Measurements from ENCODE around the gene RTCA. TPM values are rescaled to one million over a fixed set of nuclear protein-coding genes. Genes with fewer than 3 reads are reported as not detected.
"Not testable (repeated sequence)": the region's sequence is repeated elsewhere in the genome, so short reads cannot be mapped to it uniquely, and the experiment has no call there.

Gene RTCA
- total RNA-seq, 1 donor from 2014 or later = 69.7 TPM

DNA sequence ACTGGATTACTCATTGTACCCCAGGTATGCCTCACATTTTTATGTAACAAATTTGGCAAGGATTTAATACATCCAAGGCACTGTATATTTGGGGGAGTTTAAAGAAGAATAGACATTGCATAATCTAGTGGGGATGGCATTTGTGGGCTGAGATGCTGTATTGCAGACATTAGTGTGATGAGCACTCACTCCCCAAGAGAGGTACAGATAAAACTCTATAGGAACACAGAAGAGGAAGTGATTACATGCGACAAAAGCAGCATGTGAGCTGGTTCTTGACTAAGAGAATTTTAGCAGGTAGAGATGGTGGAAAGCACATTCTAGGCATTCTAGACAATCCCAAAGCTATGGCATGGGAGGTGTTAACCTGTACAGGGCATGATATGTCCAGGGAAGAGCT is 62.1 kb downstream of the RTCA start:
- DNase-seq (ENCODE audit: low spot score) = no peak
- H3K9ac ChIP-seq = no peak overlapping the region
- no peaks in the 10 kb centered on the region for H4K20me1 ChIP-seq (ENCODE audit: low read depth)
- no peak for TF ChIP-seq EZH2phosphoT487 (IDR thresholded peaks at IDR 0.05)
- TF ChIP-seq EZH2 (IDR thresholded peaks at IDR 0.05) = no peak
- TF ChIP-seq, protein P1, sequence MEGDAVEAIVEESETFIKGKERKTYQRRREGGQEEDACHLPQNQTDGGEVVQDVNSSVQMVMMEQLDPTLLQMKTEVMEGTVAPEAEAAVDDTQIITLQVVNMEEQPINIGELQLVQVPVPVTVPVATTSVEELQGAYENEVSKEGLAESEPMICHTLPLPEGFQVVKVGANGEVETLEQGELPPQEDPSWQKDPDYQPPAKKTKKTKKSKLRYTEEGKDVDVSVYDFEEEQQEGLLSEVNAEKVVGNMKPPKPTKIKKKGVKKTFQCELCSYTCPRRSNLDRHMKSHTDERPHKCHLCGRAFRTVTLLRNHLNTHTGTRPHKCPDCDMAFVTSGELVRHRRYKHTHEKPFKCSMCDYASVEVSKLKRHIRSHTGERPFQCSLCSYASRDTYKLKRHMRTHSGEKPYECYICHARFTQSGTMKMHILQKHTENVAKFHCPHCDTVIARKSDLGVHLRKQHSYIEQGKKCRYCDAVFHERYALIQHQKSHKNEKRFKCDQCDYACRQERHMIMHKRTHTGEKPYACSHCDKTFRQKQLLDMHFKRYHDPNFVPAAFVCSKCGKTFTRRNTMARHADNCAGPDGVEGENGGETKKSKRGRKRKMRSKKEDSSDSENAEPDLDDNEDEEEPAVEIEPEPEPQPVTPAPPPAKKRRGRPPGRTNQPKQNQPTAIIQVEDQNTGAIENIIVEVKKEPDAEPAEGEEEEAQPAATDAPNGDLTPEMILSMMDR (IDR thresholded peaks at IDR 0.05) = no peak
- no peak overlapping the region for H3K4me3 ChIP-seq
- no peaks in the 10 kb centered on the region for H3F3A ChIP-seq (ENCODE audit: low read depth)
- Mint-ChIP-seq H3K27ac (no peak overlapping the region), H3K4me3 (no peak overlapping the region), H3K4me1 (no peaks in the 10 kb centered on the region), H3K36me3 (no peaks in the 10 kb centered on the region), H3K9me3 (no peaks in the 10 kb centered on the region), H3K27me3 (ENCODE audit: insufficient read depth, low read depth) (no peaks in the 10 kb centered on the region)
- H3K4me1 ChIP-seq = no peaks in the 10 kb centered on the region
- H3K9me3 ChIP-seq (ENCODE audit: low read depth) = no peaks in the 10 kb centered on the region
- no peaks in the 10 kb centered on the region for H3K36me3 ChIP-seq
- no peak overlapping the region for H3K27ac ChIP-seq
- H2AFZ ChIP-seq (replicated peaks) = no peak overlapping the region
- no peaks in the 10 kb centered on the region for H3K27me3 ChIP-seq
- H3K79me2 ChIP-seq (ENCODE audit: low read depth) = no peaks in the 10 kb centered on the region
- no peak overlapping the region for H3K4me2 ChIP-seq

DNA sequence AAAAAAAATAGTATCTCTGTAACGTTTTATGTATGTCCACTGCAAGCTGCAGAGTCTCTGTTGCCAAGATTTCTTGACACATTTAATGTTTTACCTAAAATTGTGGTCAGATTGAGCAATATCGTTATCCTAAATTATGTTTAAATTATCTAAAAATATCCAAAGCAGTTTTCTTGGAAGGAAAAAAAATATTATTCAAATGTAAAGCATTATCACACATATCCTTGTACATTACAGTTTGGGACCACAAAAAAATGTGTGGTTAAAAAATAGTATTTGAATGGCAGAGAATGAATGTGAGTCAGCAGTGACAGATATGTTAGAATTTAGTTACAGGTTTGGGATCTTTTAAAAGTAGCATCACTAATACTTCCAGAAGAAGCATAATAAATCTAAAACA is 65.1 kb downstream of the RTCA start:
- not testable (repeated sequence) for H3K9me3 ChIP-seq (ENCODE audit: low read depth); H3K27me3 ChIP-seq; DNase-seq (ENCODE audit: low spot score); H3K9me3 Mint-ChIP-seq; H3K36me3 ChIP-seq; H4K20me1 ChIP-seq (ENCODE audit: low read depth); H3F3A ChIP-seq (ENCODE audit: low read depth); H3K27me3 Mint-ChIP-seq (ENCODE audit: insufficient read depth, low read depth); H3K27ac ChIP-seq; H3K27ac Mint-ChIP-seq; H3K4me2 ChIP-seq; H2AFZ ChIP-seq (replicated peaks); H3K79me2 ChIP-seq (ENCODE audit: low read depth); H3K4me3 ChIP-seq; H3K4me3 Mint-ChIP-seq; H3K36me3 Mint-ChIP-seq; H3K9ac ChIP-seq; H3K4me1 Mint-ChIP-seq; H3K4me1 ChIP-seq

DNA sequence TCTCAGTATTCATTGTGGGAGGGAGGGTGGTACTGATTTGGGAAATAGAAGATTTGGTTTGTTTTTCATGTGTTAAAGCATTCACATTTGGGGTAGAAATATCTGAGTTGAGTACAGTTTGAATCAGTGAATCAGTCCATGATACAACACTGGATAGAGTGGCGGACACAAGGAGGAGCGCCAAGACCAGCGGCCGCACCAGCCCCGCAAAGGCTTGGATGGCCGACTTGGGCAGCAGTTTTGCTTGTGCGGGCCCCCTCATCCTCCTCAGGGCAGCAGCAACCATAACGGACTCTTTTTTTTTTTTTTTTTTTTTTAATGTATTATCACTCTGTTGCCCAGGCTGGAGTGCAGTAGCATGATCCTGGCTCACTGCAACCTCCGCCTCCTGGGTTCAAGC is 66.3 kb downstream of the RTCA start:
- Histone ChIP-seq H3K9me3 (ENCODE audit: low read depth) (no peaks in the 10 kb centered on the region), H3K36me3 (no peaks in the 10 kb centered on the region), H4K20me1 (ENCODE audit: low read depth) (no peaks in the 10 kb centered on the region), H3K27ac (no peak overlapping the region), H2AFZ (replicated peaks) (no peak overlapping the region), H3K27me3 (no peaks in the 10 kb centered on the region), H3K79me2 (ENCODE audit: low read depth) (no peaks in the 10 kb centered on the region), H3K4me2 (no peak overlapping the region), H3K4me1 (no peaks in the 10 kb centered on the region), H3K4me3 (no peak overlapping the region), H3F3A (ENCODE audit: low read depth) (no peaks in the 10 kb centered on the region), H3K9ac (no peak overlapping the region)
- no peak overlapping the region for H3K4me3 Mint-ChIP-seq
- no peak overlapping the region for H3K27ac Mint-ChIP-seq
- TF ChIP-seq EZH2 (IDR thresholded peaks at IDR 0.05) (no peak), EZH2phosphoT487 (IDR thresholded peaks at IDR 0.05) (no peak)
- TF ChIP-seq, protein P1 (IDR thresholded peaks at IDR 0.05) = no peak
- H3K9me3 Mint-ChIP-seq = no peaks in the 10 kb centered on the region
- H3K27me3 Mint-ChIP-seq (ENCODE audit: insufficient read depth, low read depth) = peaks cover 3% of the 10 kb centered on the region
- no peak for DNase-seq (ENCODE audit: low spot score)
- no peaks in the 10 kb centered on the region for H3K36me3 Mint-ChIP-seq
- no peaks in the 10 kb centered on the region for H3K4me1 Mint-ChIP-seq

DNA sequence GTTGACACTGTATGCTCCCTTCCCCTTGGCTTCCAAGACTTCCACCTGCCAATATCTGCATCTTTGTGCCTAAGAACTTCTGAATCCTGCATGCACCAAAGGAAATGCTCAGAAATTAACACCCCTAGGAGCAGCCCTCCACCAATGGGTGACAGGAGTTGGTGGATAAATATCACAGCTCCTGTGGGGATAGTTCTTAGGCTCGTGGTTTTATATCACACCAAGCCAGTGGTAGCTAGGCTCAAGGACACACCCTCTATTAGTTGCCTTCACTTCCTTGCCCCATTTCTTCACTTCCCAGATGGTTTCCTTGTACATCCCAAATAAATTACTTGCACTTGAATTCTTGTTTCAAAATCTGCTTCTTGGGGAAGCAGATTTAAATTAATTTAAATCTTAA is 69.4 kb downstream of the RTCA start:
- DNase-seq (ENCODE audit: low spot score) = no peak
- no peaks in the 10 kb centered on the region for H3K9me3 ChIP-seq (ENCODE audit: low read depth)
- H3K4me2 ChIP-seq = no peak overlapping the region
- Mint-ChIP-seq H3K27me3 (ENCODE audit: insufficient read depth, low read depth) (peaks cover 8% of the 10 kb centered on the region), H3K36me3 (no peaks in the 10 kb centered on the region), H3K4me3 (no peak overlapping the region), H3K27ac (no peak overlapping the region), H3K9me3 (no peaks in the 10 kb centered on the region), H3K4me1 (no peaks in the 10 kb centered on the region)
- no peak overlapping the region for H3K9ac ChIP-seq
- H3K79me2 ChIP-seq (ENCODE audit: low read depth) = no peaks in the 10 kb centered on the region
- no peak overlapping the region for H3K4me3 ChIP-seq
- H3K4me1 ChIP-seq = no peaks in the 10 kb centered on the region
- H2AFZ ChIP-seq (replicated peaks) = peak overlapping the region; percentile 31
- no peaks in the 10 kb centered on the region for H3K36me3 ChIP-seq
- H3K27me3 ChIP-seq = no peaks in the 10 kb centered on the region
- H4K20me1 ChIP-seq (ENCODE audit: low read depth) = no peaks in the 10 kb centered on the region
- no peaks in the 10 kb centered on the region for H3F3A ChIP-seq (ENCODE audit: low read depth)
- H3K27ac ChIP-seq = no peak overlapping the region
- TF ChIP-seq EZH2 (IDR thresholded peaks at IDR 0.05) (no peak), EZH2phosphoT487 (IDR thresholded peaks at IDR 0.05) (no peak)
- TF ChIP-seq, protein P1 (IDR thresholded peaks at IDR 0.05) = no peak

DNA sequence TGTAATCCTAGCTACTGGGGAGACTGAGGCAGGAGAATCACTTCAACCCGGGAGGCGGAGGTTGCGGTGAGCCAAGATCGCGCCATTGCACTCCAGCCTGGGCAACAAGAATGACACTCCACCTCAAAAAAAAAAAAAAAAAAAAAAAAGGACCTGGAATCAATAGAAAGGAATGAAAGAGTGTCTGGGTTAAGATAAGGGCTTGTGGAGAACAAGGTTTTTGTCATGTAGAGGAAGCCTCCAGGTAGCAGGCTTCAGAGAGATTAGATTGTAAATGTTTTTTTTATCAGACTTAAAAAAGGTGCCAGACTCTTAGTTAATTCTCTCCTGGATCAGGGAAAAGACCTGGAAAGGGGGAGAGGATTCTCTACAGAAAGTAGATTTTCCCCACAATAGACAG is 71.9 kb downstream of the RTCA start:
- not testable (repeated sequence) for H3K36me3 ChIP-seq; H3K27ac ChIP-seq; H3K4me1 Mint-ChIP-seq; H3K4me3 Mint-ChIP-seq; H3K36me3 Mint-ChIP-seq; H3K9me3 ChIP-seq (ENCODE audit: low read depth); DNase-seq (ENCODE audit: low spot score); H4K20me1 ChIP-seq (ENCODE audit: low read depth); H3K4me2 ChIP-seq; H2AFZ ChIP-seq (replicated peaks); H3K27ac Mint-ChIP-seq; H3K27me3 ChIP-seq; H3K4me1 ChIP-seq; H3K9ac ChIP-seq; H3K4me3 ChIP-seq; H3F3A ChIP-seq (ENCODE audit: low read depth); H3K9me3 Mint-ChIP-seq; H3K27me3 Mint-ChIP-seq (ENCODE audit: insufficient read depth, low read depth); H3K79me2 ChIP-seq (ENCODE audit: low read depth)

DNA sequence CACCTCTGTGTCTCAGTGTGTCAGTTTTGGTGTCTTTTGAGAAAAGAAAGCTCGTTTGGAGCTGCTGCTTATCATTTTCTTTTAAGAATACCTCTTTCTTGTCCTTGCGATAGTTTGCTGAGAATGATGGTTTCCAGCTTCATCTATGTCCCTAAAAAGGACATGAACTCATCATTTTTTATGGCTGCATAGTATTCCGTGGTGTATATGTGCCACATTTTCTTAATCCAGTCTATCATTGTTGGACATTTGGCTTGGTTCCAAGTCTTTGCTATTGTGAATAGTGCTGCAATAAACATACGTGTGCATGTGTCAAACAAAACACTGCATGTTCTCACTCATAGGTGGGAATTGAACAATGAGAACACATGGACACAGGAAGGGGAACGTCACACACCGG is 73.7 kb downstream of the RTCA start:
- H3K27me3 Mint-ChIP-seq (ENCODE audit: insufficient read depth, low read depth); H3K79me2 ChIP-seq (ENCODE audit: low read depth); H3K36me3 Mint-ChIP-seq; H3F3A ChIP-seq (ENCODE audit: low read depth); H3K27ac ChIP-seq; H3K9ac ChIP-seq; H3K4me3 Mint-ChIP-seq; H3K4me1 ChIP-seq; H4K20me1 ChIP-seq (ENCODE audit: low read depth); DNase-seq (ENCODE audit: low spot score); H3K4me3 ChIP-seq; H3K9me3 ChIP-seq (ENCODE audit: low read depth); H3K4me1 Mint-ChIP-seq; H3K27ac Mint-ChIP-seq; H3K9me3 Mint-ChIP-seq; H3K27me3 ChIP-seq; H2AFZ ChIP-seq (replicated peaks); H3K36me3 ChIP-seq; H3K4me2 ChIP-seq: not testable (repeated sequence)

Measured in neural progenitor cell (in vitro differentiated cells).